Lung microvascular endothelial cell (primary cell): ENCODE data around the gene C10orf95. TPM values are rescaled to one million over a fixed set of nuclear protein-coding genes. Genes with fewer than 3 reads are reported as not detected.

Experiments
- DNase-seq, 2 donors: peaks; one replicate each; pipeline versions ENCODE4 v3.0.0 to v3.0.0-alpha.2; 2010; ENCODE audit warnings: low read depth in 2 of 2
- total RNA-seq: library from RNA; depleted of rRNA; stranded (reverse); fragments of >200 nt; gene quantifications from 2 replicates; pipeline ENCODE4 v1.2.1, GENCODE V29; 2014

C10orf95 gene
- total RNA-seq, 1 donor from 2014 or later: not detected

DNA sequence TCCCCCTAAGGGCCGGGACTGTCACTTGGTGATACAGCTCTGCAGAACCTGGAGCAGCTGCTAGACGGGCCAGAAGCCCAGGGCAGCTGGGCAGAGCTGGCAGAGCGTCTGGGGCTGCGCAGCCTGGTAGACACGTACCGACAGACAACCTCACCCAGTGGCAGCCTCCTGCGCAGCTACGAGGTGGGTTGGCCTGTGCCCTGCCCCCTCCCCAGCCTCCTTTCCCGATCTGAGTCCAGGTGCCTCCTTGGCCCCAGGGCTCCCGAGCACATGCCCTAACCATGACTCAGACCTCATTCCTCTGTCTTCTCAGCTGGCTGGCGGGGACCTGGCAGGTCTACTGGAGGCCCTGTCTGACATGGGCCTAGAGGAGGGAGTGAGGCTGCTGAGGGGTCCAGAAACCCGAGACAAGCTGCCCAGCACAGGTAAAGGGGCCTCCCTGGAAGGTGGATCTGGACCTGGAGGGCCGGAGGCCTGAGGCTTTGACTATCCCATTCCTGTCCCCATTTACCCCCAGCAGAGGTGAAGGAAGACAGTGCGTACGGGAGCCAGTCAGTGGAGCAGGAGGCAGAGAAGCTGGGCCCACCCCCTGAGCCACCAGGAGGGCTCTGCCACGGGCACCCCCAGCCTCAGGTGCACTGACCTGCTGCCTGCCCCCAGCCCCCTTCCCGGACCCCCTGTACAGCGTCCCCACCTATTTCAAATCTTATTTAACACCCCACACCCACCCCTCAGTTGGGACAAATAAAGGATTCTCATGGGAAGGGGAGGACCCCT, 49.4 kb downstream of the C10orf95 start:
- DNase-seq: no peak

DNA sequence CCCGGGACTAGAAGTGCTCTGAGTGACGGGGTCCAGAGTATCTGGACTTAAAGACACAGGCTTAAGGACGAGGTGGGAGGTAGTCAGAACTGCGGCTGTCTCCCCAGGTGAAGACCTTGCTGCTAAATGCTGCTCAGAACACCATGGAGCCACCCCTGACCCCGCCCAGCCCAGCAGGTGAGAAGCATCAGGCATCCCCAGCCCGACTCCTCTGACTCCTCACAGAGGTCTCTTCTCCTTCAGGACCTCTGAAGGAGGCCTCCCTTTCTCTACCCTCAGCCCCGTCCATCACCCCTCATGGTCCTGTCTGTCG, 50.0 kb downstream of the C10orf95 start:
- DNase-seq: no peak

DNA sequence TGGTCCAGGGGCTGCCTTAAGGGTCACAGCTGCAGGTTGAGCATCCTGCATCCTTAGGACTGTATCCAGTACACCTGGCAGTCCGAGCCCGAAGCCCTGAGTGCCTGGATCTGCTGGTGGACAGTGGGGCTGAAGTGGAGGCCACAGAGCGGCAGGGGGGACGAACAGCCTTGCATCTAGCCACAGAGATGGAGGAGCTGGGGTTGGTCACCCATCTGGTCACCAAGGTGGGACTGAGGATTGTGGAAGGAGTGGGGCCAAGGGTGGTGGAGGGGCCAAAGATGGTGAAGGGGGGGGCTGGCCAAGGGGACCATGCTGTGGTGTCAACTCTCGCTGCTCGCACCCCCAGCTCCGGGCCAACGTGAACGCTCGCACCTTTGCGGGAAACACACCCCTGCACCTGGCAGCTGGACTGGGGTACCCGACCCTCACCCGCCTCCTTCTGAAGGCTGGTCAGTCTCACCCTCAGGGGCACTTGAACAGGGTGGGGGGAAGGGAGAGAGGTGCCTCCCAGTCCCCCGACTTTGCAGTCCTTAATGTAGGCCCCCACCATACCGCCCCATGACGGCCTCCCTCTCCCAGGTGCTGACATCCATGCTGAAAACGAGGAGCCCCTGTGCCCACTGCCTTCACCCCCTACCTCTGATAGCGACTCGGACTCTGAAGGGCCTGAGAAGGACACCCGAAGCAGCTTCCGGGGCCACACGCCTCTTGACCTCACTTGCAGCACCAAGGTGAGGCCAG, 50.6 kb downstream of the C10orf95 start:
- no peak for DNase-seq

DNA sequence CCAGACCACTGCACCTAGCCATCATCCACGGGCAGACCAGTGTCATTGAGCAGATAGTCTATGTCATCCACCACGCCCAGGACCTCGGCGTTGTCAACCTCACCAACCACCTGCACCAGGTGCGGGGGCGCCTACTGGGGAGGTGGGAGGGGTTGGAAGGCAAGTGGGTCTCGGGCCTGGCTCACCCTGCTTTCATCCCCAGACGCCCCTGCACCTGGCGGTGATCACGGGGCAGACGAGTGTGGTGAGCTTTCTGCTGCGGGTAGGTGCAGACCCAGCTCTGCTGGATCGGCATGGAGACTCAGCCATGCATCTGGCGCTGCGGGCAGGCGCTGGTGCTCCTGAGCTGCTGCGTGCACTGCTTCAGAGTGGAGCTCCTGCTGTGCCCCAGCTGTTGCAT, 51.3 kb downstream of the C10orf95 start:
- DNase-seq: no peak

Other genes with a start within 250 kb of the C10orf95 start
- gene ELOVL3, start 225.2 kb downstream of the C10orf95 start, total RNA-seq: not detected in 2 replicates
- not detected in 2 replicates for gene PITX3, start 210.0 kb downstream of the C10orf95 start, total RNA-seq
- gene GBF1, start 206.0 kb downstream of the C10orf95 start, total RNA-seq: 10.3 and 10.9 TPM in 2 replicates
- 12.0 and 16.9 TPM in 2 replicates for gene NFKB2, start 55.8 kb downstream of the C10orf95 start, total RNA-seq
- gene PSD, start 32.8 kb downstream of the C10orf95 start, total RNA-seq: under 0.01 and 0.60 TPM in 2 replicates
- 4.8 and 6.3 TPM in 2 replicates for gene FBXL15, start 30.7 kb downstream of the C10orf95 start, total RNA-seq
- 32.9 and 36.3 TPM in 2 replicates for gene CUEDC2, start 19.0 kb downstream of the C10orf95 start, total RNA-seq
- 141 and 159 TPM in 2 replicates for gene ACTR1A, start 51.2 kb upstream of the C10orf95 start, total RNA-seq
- 3.0 and 3.1 TPM in 2 replicates for gene SUFU, start 52.4 kb upstream of the C10orf95 start, total RNA-seq
- 42.7 and 67.5 TPM in 2 replicates for gene TRIM8, start 192.9 kb upstream of the C10orf95 start, total RNA-seq